Left colon (tissue), 2 donors: ENCODE results near the gene RSAD2. TPM values are rescaled to one million over a fixed set of nuclear protein-coding genes. Genes with fewer than 3 reads are reported as not detected.
"Not testable (repeated sequence)": the region's sequence is repeated elsewhere in the genome, so short reads cannot be mapped to it uniquely, and the experiment has no call there.

Experiments used
- ATAC-seq: fragments of 200-7000 bp; cut with Tn5 transposase; one replicate; pipeline ENCODE4 v1.9.1; 2020; ENCODE audit warnings: mild to moderate bottlenecking, moderate library complexity
- DNase-seq, 2 donors: peaks; one replicate each; pipeline ENCODE4 v3.0.0-alpha.2; 2020
- intact Hi-C, 2 donors: fragments of 100-400 bp; cut with DNase I in 1 of 2; cut with micrococcal nuclease in 1 of 2; formaldehyde crosslinking; loops; one replicate each; pipeline versions ENCODE4 v1.11.2 to v1.14.0; 2022; cut with DNase I, micrococcal nuclease
- total RNA-seq, 2 donors: library from RNA; stranded (reverse); fragmentation: NEBNext Ultra II Directional; extraction: Animal tissue kit (Norgen Biotek cat#: 25700); gene quantifications; one replicate each; pipeline ENCODE4 v1.2.1, GENCODE V29; 2021
- donor health status: DM: no; HTN: no; CAD: no.
- donor health status: DM: yes; HTN: yes; CAD: no.

Gene RSAD2
- total RNA-seq, 2 donors from 2014 or later: 7.8 to 10.9 TPM

DNA sequence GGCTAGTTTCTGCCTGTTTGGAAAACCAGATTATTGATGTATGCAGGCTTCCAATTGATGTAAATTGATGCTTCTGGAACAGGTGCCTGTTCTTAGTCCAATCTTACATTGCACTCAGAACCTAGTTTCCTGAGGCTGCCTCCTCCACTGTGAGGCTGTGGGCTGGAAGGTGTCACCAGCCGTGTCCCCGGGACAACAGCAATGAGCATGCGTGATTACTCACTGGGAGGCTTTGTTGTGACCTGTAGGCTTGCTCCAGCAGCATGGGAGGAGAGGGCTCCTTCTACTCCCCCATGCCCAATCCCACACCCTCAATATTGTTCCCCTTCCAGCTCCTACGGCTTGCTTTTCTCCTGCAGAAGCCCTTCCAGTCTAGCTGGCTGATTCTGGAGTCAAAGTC lies 11.1 kb downstream of the RSAD2 start:
- ATAC-seq (no peak), DNase-seq (no peak)
- intact Hi-C loops: no loop called here

DNA sequence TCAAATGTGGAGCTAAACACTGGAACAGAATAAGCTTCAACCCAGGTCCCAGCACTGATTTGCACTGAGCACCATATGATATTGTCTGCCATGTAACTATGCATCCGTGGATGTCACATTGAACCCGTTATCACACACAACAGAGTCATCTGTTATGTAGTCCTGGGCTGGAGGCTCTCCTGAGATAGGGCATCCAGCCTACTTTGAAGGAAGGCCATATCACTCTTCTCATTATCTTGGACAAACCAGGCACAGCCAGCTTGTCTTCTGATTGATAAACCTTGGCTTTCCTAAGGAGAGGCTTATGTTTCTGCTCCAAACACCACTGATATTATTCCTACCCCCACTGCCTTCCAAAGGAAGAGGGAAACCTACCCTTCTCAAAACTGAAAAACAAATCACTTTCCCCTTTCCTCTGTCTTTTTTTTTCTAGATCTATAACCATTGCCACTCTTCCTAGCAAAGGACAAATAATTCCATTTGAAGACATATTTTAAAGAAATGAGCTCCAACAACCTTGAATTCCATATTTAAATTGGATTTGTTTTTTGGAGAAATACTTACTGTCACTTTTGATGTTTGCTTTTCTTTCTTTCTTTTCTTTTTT lies 16.4 kb downstream of the RSAD2 start:
- intact Hi-C loops: no loop called here
- DNase-seq (no peak), ATAC-seq (no peak)

DNA sequence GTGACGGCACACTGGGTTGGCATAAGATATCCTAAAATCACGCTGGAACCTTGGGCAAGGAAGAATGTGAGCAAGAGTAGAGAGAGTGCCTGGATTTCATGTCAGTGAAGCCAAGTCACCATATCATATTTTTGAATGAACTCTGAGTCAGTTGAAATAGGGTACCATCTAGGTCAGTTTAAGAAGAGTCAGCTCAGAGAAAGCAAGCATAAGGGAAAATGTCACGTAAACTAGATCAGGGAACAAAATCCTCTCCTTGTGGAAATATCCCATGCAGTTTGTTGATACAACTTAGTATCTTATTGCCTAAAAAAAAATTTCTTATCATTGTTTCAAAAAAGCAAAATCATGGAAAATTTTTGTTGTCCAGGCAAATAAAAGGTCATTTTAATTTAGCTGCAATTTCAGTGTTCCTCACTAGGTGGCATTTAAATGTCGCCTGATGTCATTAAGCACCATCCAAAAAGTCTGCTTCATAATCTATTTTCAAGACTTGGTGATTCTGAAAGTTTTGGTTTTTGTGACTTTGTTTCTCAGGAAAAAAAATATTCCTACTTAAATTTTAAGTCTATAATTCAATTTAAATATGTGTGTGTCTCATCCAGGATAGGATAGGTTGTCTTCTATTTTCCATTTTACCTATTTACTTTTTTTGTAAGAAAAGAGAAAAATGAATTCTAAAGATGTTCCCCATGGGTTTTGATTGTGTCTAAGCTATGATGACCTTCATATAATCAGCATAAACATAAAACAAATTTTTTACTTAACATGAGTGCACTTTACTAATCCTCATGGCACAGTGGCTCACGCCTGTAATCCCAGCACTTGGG lies 19.6 kb downstream of the RSAD2 start:
- ATAC-seq (peak; percentile 47), DNase-seq (no peak)
- intact Hi-C loops: loop anchor here in 1 of 2 donors (5.0 kb wide), 1 partner anchor 145 kb away; no protein-coding TSS in a partner anchor

DNA sequence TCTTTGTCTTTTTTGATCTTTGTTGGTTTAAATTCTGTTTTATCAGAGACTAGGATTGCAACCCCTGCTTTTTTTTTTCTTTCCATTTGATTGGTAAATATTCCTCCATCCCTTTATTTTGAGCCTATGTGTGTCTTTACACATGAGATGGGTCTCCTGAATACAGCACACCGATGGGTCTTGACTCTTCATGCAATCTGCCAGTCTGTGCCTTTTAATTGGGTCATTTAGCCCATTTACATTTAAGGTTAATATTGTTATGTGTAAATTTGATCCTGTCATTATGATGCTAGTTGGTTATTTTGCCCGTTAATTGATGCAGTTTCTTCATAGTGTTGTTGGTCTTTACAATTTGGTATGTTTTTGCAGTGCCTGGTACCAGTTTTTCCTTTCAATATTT lies 25.0 kb downstream of the RSAD2 start:
- DNase-seq, ATAC-seq, intact Hi-C loops: not testable (repeated sequence)

DNA sequence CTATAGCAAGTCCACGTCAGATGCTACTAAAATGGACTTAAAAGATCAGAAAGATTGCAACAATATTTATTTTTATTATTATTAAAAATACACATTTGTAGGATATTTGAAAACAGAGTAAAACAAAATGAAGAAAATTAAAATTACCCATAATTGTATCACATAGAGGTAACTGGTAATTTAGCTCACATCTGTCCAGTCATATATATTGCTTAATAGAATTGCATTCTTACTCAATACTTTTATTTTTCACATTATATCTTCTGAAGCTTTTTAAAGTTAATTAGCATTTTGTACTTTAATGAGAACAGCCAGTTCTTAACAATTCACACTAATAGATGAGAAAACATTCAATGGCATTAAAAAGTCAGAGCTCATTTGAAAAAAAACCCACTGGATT lies 28.1 kb downstream of the RSAD2 start:
- ATAC-seq (no peak), DNase-seq (no peak)
- intact Hi-C loops: no loop called here

DNA sequence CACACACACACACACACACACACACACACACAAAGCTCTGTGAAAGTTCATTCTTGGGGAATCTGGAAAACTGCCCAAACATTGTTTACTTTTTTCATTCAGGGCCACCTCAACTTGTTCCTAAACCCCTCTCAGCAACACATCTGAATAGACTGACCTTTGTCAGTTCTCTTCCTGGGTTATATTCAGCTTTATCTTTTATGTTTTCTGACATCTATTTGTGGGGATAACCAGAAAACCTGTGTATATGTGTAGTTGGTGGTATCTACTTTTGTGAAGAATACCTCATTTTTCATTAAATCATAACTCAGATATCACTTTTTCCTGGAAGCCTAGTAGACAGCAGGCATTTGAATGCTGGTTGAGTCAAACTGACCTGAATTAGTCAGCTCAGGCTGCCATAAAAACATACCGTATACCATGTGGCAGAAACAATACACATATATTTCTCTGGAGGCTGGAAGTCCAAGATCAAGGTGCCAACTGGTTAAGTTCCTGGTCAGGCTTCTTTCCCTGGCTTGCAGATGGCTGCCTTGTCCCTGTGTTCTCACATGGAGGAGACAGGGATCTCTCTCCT lies 28.7 kb downstream of the RSAD2 start:
- DNase-seq: no peak
- intact Hi-C loops: no loop called here
- ATAC-seq: peak; percentile 78

DNA sequence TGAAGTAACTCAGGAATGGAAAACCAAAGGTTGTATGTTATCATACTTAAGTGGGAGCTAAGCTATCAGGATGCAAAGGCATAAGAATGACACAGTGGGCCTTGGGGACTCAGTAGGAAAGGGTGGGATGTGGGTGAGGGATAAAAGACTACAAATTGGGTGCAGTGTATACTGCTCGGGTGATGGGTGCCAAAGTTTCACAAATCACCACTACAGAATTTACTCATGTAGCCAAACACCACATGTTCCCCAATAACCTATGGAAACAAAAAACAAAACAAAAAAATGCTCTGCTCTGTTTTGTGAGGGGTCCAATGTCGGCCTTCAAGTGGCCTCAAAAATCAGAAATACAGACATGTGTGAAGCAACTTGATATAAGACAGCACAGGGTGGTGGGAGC lies 30.7 kb downstream of the RSAD2 start:
- intact Hi-C loops: no loop called here
- DNase-seq (no peak), ATAC-seq (no peak)

DNA sequence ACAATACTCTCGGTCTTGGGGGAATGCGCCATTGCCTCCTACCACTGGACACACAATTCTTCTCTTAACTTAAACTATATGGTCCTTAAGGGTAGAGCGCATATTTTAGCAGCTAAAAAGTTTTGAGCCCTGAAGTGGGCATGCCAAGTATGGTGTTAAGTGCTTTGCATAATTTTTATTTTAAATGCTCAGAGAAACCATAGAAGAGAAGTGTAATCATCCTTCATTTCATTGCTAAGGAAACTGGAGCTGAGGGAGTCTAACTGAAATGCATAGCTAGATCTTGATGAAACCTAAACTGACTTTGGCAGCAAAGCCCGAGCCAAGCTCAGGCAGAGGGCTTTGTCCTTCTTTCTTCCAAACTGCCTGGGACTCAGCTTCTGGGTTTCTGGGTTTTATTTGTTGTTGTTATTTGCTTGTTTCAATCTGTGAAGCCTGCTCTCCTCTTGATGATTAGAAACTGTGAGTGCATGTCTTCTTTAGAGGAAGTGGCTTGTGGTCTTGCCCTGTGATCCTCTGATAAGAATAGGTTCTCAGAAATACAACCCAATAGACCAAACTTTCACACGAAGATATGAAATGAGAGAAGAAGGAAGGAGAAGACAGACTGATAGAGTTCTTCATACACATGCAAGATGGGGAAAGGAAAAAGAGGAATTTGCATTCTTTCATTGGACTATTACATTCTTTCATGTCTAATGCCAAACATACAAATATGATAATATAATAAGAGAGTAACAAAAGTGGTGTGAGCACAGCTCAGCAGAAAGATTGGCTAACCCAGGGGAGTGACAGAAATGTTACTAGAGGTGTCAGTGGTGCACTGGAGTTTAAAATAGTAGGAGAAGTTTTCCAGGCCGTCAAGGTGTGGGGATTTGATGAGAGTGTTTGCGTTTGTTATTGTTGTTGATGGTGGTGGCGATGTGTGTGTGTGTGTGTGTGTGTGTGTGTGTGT lies 32.1 kb downstream of the RSAD2 start:
- intact Hi-C loops: no loop called here
- ATAC-seq: no peak

DNA sequence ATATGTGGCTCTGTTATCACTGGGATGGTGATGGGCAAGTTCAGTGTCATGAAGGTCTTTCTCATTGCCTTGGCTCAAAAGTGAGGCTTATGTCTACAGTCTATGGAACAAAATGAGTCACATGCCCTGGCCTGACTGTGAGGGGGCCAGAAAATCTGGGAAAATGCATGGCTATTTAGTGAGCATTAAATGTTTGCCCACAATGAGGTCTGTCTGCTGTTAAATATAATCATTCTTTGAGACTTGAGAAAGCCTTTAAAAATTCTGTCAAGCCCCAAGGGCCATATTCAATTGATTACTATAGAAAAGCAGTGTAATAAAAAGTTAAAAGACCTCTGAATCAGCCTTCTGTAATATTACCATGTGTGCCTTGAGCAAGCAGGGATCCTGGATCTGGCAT lies 34.1 kb downstream of the RSAD2 start:
- DNase-seq (no peak), ATAC-seq (no peak)
- intact Hi-C loops: no loop called here

More for the DNA sequence above, 32.1 kb downstream of the RSAD2 start:
- no peak for DNase-seq

DNA sequence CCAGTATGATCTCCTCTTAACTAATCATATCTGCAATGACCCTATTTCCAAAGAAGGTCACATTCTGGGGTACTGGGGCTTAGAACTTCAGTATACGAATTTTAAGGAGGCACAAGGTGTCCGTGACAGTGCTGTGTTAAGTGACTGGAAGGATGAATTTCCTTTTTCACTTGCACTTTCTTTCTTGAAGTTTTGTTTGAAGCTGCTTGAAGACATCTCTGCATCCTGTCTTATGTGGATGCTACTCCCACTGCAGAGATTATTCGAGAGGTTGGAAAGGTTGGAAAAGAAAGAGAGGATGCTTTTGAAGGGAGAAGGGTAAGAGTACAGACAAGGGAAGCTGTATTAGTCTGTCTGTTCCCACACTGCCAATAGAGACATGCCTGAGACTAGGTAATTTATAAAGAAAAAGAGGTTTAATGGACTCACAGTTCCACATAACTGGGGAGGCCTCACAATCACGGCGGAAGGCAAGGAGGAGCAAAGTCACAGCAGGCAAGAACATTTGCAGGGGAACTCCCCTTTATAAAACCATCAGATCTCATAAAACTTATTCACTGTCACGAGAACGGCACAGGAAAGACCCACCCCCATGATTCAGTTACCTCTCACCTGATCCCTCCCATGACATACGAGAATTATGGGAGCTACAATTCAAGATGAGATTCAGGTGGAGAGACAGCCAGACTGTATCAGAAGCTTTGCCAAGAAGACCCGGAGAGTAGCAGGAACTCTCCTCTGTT lies 36.0 kb downstream of the RSAD2 start:
- ATAC-seq: peak; percentile 34
- peak in 1 of 2 donors; percentile 41 for DNase-seq
- intact Hi-C loops: no loop called here

DNA sequence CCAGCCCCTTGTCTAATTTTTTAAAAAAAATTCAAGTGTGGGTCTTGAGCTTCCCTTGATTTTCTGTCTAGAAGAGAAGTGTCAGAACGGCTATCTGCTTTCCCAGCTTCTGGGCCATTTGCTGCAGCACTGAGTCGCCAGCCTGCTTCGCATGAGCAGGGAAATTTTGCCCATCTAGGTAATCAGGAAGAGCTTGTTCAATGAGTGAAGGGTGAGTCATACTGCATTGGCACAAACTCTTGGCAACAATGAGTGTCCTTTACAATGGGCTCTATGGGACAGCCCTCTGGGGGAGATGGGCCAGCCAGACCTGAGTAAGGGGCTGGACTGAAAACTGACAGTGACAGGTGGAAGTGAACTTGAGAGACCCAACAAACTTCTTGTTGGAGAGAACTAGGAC lies 37.3 kb downstream of the RSAD2 start:
- intact Hi-C loops: no loop called here
- DNase-seq (no peak), ATAC-seq (peak; percentile 58)

DNA sequence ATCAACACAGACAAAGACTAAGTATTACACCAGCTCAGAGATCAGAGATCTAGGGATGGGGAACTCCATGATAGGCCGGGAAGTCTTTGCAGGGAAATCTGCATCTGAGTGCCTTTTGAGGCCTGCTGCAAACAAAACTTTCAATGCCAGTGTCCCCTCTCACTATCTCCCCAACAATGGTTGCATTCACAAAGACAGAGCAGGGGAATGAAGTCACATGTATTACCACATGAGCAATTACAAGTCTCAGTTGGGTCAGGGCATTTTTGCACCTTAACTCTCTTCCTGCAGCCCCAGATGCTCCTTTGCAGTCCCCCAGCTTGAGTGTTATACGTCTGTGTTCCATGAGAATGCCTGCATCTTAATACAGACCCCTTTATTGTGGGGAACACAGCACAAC lies 37.8 kb downstream of the RSAD2 start:
- ATAC-seq (no peak), DNase-seq (no peak)
- intact Hi-C loops: no loop called here

DNA sequence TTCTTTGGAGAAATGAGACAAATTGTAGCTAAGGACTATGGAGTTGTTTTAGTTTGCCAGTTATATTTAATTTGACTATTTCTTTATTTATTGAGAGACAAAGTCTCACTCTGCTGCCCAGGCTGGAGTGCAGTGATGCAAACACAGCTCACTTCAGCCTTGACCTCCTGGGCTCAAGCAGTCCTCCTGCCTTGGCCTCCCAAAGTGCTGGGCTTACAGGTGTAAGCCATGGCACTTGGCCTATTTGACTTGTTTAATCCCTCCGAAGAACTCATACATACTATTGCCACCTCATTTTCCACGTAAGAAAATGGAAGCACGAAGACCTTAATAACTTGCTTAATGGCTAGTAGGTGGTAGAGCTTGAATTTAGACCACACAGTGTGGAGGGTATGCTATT lies 38.6 kb downstream of the RSAD2 start:
- intact Hi-C loops: no loop called here
- no peak for DNase-seq
- ATAC-seq: no peak

DNA sequence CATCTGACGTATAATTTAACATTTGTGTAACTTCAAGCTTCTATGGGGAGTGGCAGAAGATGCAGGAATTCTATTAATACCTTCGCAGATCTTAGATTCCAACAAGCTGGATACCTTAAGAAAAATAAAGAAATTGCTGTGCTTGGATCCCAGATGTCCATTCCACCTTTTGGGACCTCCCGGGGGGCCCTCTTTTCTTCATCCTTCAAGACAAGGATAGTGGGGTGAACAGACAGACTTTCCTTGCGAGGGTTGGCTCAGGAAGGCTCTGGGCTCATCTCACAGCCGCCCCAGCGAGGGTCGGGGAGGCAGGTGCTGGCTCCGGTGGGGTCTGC lies 39.1 kb downstream of the RSAD2 start:
- intact Hi-C loops: no loop called here
- DNase-seq: no peak
- no peak for ATAC-seq

DNA sequence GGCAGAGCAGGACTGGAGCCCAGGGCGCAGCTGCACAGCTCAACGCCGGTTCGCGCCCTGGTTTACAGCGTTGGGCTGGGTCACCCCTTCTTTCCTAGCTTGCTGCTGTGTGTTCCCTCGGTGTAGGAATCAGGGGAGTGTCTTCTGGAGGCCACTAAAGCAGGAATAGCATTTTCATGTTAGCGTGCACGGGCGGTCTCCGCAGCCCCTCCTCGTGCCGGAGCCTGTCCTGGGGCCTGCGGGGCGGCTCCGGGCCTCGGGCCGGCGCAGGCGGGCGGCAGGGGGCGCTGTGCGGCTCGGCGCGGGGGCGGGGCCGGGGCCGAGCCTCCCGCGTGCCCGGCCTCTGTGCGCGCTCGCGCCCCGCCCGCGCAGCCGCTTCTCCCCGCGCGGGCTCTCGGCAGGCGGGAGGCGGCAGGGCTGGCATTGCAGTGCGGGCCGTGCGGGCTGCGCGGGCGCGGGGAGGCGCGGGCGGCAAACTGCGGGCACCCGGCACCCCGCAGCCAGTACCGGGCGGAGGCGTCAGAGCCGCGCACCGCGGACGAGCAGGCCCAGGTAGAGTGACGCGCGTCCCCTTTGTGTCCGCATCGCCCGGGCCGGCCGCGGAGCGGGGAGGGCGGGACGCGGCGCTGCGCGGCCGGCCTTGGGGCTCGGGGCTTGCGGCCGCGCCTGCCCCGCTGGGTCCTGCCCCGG lies 39.6 kb downstream of the RSAD2 start, which contains the start of gene RNF144A:
Gene RNF144A, plus strand, starts transcription at position 342 of the 690 bp plus-strand sequence. CDS start 79,515 bp downstream, outside the sequence.
- peak; percentile 38 to 69 for DNase-seq
- intact Hi-C loops: no loop called here
- peak; percentile 80 for ATAC-seq

DNA sequence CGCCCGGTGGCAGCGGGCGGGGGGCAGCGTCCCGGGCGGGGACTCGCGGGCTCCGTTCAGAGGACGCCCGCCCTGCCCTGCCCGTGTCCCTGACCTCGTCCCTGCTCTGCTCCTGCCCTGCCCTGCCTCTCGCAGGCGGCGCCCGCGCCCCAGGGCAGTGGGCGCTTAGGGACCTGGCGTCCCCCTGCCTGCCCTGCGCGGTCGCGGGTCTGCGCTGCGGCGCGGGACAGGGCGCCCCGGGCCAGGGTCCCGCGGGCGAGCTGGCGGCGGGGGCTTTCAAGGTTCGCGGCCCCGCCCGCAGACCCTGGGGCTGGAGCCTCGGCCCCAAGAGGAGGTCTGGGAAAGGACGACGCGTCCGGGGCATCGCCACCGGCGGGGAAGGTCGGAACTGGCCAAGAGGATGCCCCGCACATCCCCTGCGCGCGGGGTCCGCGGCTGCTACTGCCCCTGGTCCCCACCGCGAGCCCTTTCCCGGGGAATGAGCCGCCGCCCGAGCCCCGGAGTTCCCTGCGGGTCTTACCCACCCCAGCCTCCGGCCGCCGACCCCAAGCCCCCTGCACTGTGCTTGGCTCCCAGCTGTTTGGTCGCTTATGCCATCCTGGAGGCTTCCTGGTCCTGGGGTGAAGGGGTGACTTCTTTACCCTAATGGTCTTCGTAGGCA lies 40.3 kb downstream of the RSAD2 start:
- no peak for ATAC-seq
- peak in 1 of 2 donors; percentile 35 for DNase-seq
- intact Hi-C loops: no loop called here
